ENCODE data around the gene TPK1. TPM values are rescaled to one million over a fixed set of nuclear protein-coding genes. Genes with fewer than 3 reads are reported as not detected.
A peak's percentile ranks its signal among the peaks of the same experiment; 100 is the strongest.
"Not testable (repeated sequence)": the region's sequence is repeated elsewhere in the genome, so short reads cannot be mapped to it uniquely, and the experiment has no call there.

The TPK1 gene
- polyA plus RNA-seq, 2 donors = 0.63 to 1.8 TPM

DNA sequence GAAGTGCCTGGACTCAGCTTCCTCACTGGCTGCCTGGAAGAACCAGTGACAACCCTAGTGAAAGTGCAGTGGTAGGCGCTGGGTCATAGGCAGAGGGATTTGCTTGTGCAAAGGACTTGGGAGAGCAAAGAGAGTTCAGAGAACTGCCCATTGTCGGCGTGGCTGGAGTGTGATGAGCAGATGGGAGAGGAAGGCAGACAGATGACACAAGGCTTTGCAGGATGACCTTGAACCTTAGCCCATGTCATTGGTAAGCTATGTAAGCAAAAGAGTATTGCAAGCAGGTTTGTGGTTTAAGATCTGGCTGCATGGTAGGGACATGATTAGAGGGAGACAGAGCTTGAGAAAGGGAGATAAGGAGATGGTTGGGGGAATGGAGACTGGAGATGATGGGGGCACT is 397.1 kb downstream of the TPK1 start:
- Histone ChIP-seq H3K27me3 (ENCODE audit: control insufficient read depth in 1 of 2, insufficient read depth in 2 of 2, low read length in 2 of 2) (no peaks in the 10 kb centered on the region), H3K9me3 (ENCODE audit: control insufficient read depth in 2 of 2, insufficient read depth in 1 of 2, low read depth in 1 of 2, low read length in 1 of 2) (no peaks in the 10 kb centered on the region), H3K27ac (ENCODE audit: low read depth in 2 of 2, low read length in 1 of 2) (no peak overlapping the region), H3K4me3 (ENCODE audit: low read depth in 1 of 2, low read length in 2 of 2) (no peak overlapping the region), H3K4me1 (ENCODE audit: control insufficient read depth in 2 of 2, insufficient read depth in 2 of 2, low read length in 1 of 2) (no peaks in the 10 kb centered on the region), H3K36me3 (ENCODE audit: control insufficient read depth in 2 of 2, insufficient read depth in 2 of 2, low read length in 1 of 2) (no peaks in the 10 kb centered on the region)
- 83 to 91% methylated on average over 3 of the region's 3 CpGs for WGBS, 2 donors

DNA sequence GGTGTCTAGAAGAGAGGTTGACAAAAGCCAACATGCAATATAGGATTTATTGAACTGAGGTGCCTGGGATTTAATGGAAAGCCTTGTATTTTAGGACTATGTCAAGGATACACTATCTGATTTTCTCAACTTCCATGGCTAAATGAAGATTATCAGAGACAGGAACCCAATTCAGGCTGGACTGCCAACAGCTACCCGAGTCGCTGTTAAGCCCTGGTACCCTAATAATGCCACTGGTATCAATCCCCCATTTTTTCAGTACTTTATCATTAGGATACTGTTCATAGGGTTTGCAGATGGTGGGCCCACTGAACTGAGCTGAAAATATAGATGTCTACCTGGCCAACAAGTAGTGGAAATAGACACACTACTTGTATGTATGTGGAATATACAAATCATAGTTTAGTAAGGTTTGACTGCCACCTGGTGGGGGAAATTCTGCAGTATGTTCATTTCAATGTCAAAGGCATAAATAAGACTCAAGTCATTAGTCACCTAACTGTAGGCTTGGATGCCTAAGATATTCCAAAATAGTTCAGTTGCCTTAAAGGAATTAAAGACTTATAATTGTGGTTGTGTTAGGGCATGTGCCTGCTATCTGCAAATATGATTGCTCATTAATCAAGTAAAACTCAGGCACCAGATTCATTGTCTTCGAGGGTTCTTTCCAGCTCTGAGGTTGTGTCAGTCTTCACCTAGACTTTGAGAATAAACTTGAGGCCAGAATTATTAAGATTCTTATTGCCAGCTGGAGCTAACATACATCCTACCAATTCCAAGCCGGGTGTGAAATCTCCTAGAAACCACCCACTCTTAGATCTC is 398.3 kb downstream of the TPK1 start:
- Histone ChIP-seq H3K4me1 (ENCODE audit: control insufficient read depth in 2 of 2, insufficient read depth in 2 of 2, low read length in 1 of 2) (no peaks in the 10 kb centered on the region), H3K4me3 (ENCODE audit: low read depth in 1 of 2, low read length in 2 of 2) (no peak overlapping the region), H3K36me3 (ENCODE audit: control insufficient read depth in 2 of 2, insufficient read depth in 2 of 2, low read length in 1 of 2) (no peaks in the 10 kb centered on the region), H3K9me3 (ENCODE audit: control insufficient read depth in 2 of 2, insufficient read depth in 1 of 2, low read depth in 1 of 2, low read length in 1 of 2) (no peaks in the 10 kb centered on the region), H3K27ac (ENCODE audit: low read depth in 2 of 2, low read length in 1 of 2) (no peak overlapping the region), H3K27me3 (ENCODE audit: control insufficient read depth in 1 of 2, insufficient read depth in 2 of 2, low read length in 2 of 2) (no peaks in the 10 kb centered on the region)
- WGBS, 2 donors = 68 to 73% methylated on average over 4 of the region's 4 CpGs

DNA sequence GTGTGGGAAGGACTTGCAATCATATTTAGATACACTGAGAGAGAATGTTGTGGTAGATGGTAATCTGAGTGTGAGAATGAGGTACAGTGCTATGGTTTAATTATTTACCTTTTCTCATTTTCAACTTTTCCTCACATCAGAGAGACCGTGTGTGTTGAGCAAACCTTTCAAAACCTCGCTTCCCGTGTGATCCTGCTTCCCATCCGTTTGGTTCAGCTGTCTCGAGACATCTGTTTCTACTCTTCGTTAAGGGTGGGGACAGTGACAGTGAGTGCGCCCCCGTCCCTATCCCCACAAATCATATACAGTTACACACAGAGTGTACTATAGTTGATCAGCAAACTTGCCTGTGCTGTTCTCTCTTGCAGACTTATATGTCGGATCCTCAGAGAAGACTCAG is 399.4 kb downstream of the TPK1 start:
- H3K4me1 ChIP-seq (ENCODE audit: control insufficient read depth in 2 of 2, insufficient read depth in 2 of 2, low read length in 1 of 2) = no peaks in the 10 kb centered on the region
- H3K27ac ChIP-seq (ENCODE audit: low read depth in 2 of 2, low read length in 1 of 2) = no peak overlapping the region
- WGBS, 2 donors = 73 to 74% methylated on average over 9 of the region's 9 CpGs
- no peaks in the 10 kb centered on the region for H3K9me3 ChIP-seq (ENCODE audit: control insufficient read depth in 2 of 2, insufficient read depth in 1 of 2, low read depth in 1 of 2, low read length in 1 of 2)
- no peaks in the 10 kb centered on the region for H3K27me3 ChIP-seq (ENCODE audit: control insufficient read depth in 1 of 2, insufficient read depth in 2 of 2, low read length in 2 of 2)
- H3K4me3 ChIP-seq (ENCODE audit: low read depth in 1 of 2, low read length in 2 of 2) = no peak overlapping the region
- H3K36me3 ChIP-seq (ENCODE audit: control insufficient read depth in 2 of 2, insufficient read depth in 2 of 2, low read length in 1 of 2) = no peaks in the 10 kb centered on the region

DNA sequence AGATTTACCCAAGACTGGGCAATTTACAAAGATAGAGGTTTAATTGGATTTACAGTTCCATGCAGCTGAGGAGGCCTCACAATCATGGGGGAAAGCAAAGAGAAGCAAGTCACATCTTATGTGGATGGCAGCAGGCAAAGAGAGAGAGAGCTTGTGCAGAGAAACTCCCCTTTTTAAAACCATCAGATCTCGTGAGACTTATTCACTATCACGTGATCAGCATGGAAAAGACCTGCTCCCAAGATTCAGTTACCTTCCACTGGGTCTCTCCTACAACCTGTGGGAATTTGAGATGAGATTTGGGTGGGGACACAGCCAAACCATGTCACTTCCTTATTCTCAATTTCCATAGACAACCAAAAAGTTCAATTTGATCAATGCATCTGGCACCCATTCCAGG is 407.4 kb downstream of the TPK1 start:
- no peaks in the 10 kb centered on the region for H3K4me1 ChIP-seq (ENCODE audit: control insufficient read depth in 2 of 2, insufficient read depth in 2 of 2, low read length in 1 of 2)
- no peaks in the 10 kb centered on the region for H3K27me3 ChIP-seq (ENCODE audit: control insufficient read depth in 1 of 2, insufficient read depth in 2 of 2, low read length in 2 of 2)
- H3K27ac ChIP-seq (ENCODE audit: low read depth in 2 of 2, low read length in 1 of 2) = no peak overlapping the region
- no peaks in the 10 kb centered on the region for H3K36me3 ChIP-seq (ENCODE audit: control insufficient read depth in 2 of 2, insufficient read depth in 2 of 2, low read length in 1 of 2)
- no peak overlapping the region for H3K4me3 ChIP-seq (ENCODE audit: low read depth in 1 of 2, low read length in 2 of 2)
- peaks cover 0 to 6% of the 10 kb centered on the region in 2 donors for H3K9me3 ChIP-seq (ENCODE audit: control insufficient read depth in 2 of 2, insufficient read depth in 1 of 2, low read depth in 1 of 2, low read length in 1 of 2)
- 70 to 90% methylated on average over 2 of the region's 2 CpGs for WGBS, 2 donors

- H3K27me3 ChIP-seq (ENCODE audit: control insufficient read depth in 1 of 2, insufficient read depth in 2 of 2, low read length in 2 of 2); H3K4me1 ChIP-seq (ENCODE audit: control insufficient read depth in 2 of 2, insufficient read depth in 2 of 2, low read length in 1 of 2); H3K9me3 ChIP-seq (ENCODE audit: control insufficient read depth in 2 of 2, insufficient read depth in 1 of 2, low read depth in 1 of 2, low read length in 1 of 2); H3K4me3 ChIP-seq (ENCODE audit: low read depth in 1 of 2, low read length in 2 of 2); H3K36me3 ChIP-seq (ENCODE audit: control insufficient read depth in 2 of 2, insufficient read depth in 2 of 2, low read length in 1 of 2); H3K27ac ChIP-seq (ENCODE audit: low read depth in 2 of 2, low read length in 1 of 2): not testable (repeated sequence)
- WGBS, 2 donors = 44 to 50% methylated on average over 2 of the region's 2 CpGs
These were observed 408.3 kb downstream of the TPK1 start for GRCh38 chr7:144427539-144427938.

DNA sequence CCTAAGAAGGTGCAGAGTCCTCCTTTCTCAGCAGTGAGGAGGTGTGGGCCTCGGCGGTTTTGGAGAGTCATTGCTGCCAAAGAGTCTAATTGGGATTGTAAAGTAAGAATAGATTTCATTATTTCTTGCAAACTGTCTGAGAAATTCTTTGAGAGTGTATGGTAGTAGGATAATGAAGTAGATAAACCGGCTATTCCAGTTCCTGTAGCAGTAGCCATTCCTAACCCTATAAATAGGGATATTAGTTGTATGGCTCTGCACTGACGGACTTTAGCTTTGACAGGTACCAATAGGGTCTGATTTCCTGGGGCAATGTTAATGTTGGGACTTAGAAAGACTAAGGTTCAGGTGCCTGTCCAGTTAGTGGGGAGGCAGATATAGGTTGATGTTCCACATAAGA is 416.9 kb downstream of the TPK1 start:
- H3K27me3 ChIP-seq (ENCODE audit: control insufficient read depth in 1 of 2, insufficient read depth in 2 of 2, low read length in 2 of 2); H3K4me3 ChIP-seq (ENCODE audit: low read depth in 1 of 2, low read length in 2 of 2); H3K4me1 ChIP-seq (ENCODE audit: control insufficient read depth in 2 of 2, insufficient read depth in 2 of 2, low read length in 1 of 2); H3K36me3 ChIP-seq (ENCODE audit: control insufficient read depth in 2 of 2, insufficient read depth in 2 of 2, low read length in 1 of 2); H3K9me3 ChIP-seq (ENCODE audit: control insufficient read depth in 2 of 2, insufficient read depth in 1 of 2, low read depth in 1 of 2, low read length in 1 of 2); H3K27ac ChIP-seq (ENCODE audit: low read depth in 2 of 2, low read length in 1 of 2): not testable (repeated sequence)
- 56 to 59% methylated on average over 4 of the region's 4 CpGs for WGBS, 2 donors

- H3K4me1 ChIP-seq (ENCODE audit: control insufficient read depth in 2 of 2, insufficient read depth in 2 of 2, low read length in 1 of 2) = peaks cover 0 to 3% of the 10 kb centered on the region in 2 donors
- no peaks in the 10 kb centered on the region for H3K36me3 ChIP-seq (ENCODE audit: control insufficient read depth in 2 of 2, insufficient read depth in 2 of 2, low read length in 1 of 2)
- H3K9me3 ChIP-seq (ENCODE audit: control insufficient read depth in 2 of 2, insufficient read depth in 1 of 2, low read depth in 1 of 2, low read length in 1 of 2) = peaks cover 0 to 3% of the 10 kb centered on the region in 2 donors
- H3K27ac ChIP-seq (ENCODE audit: low read depth in 2 of 2, low read length in 1 of 2) = no peak overlapping the region
- no peak overlapping the region for H3K4me3 ChIP-seq (ENCODE audit: low read depth in 1 of 2, low read length in 2 of 2)
- no peaks in the 10 kb centered on the region for H3K27me3 ChIP-seq (ENCODE audit: control insufficient read depth in 1 of 2, insufficient read depth in 2 of 2, low read length in 2 of 2)
These were observed 419.5 kb downstream of the TPK1 start for GRCh38 chr7:144416341-144416740.

GRCh38 chr7:144415858-144416257 is 420.0 kb downstream of the TPK1 start:
- peaks cover 0 to 3% of the 10 kb centered on the region in 2 donors for H3K4me1 ChIP-seq (ENCODE audit: control insufficient read depth in 2 of 2, insufficient read depth in 2 of 2, low read length in 1 of 2)
- H3K36me3 ChIP-seq (ENCODE audit: control insufficient read depth in 2 of 2, insufficient read depth in 2 of 2, low read length in 1 of 2) = no peaks in the 10 kb centered on the region
- peaks cover 0 to 3% of the 10 kb centered on the region in 2 donors for H3K9me3 ChIP-seq (ENCODE audit: control insufficient read depth in 2 of 2, insufficient read depth in 1 of 2, low read depth in 1 of 2, low read length in 1 of 2)
- no peak overlapping the region for H3K4me3 ChIP-seq (ENCODE audit: low read depth in 1 of 2, low read length in 2 of 2)
- no peaks in the 10 kb centered on the region for H3K27me3 ChIP-seq (ENCODE audit: control insufficient read depth in 1 of 2, insufficient read depth in 2 of 2, low read length in 2 of 2)
- no peak overlapping the region for H3K27ac ChIP-seq (ENCODE audit: low read depth in 2 of 2, low read length in 1 of 2)

- no peak overlapping the region for H3K27ac ChIP-seq (ENCODE audit: low read depth in 2 of 2, low read length in 1 of 2)
- H3K36me3 ChIP-seq (ENCODE audit: control insufficient read depth in 2 of 2, insufficient read depth in 2 of 2, low read length in 1 of 2) = no peaks in the 10 kb centered on the region
- no peaks in the 10 kb centered on the region for H3K27me3 ChIP-seq (ENCODE audit: control insufficient read depth in 1 of 2, insufficient read depth in 2 of 2, low read length in 2 of 2)
- peaks cover 0 to 3% of the 10 kb centered on the region in 2 donors for H3K9me3 ChIP-seq (ENCODE audit: control insufficient read depth in 2 of 2, insufficient read depth in 1 of 2, low read depth in 1 of 2, low read length in 1 of 2)
- peaks cover 0 to 4% of the 10 kb centered on the region in 2 donors for H3K4me1 ChIP-seq (ENCODE audit: control insufficient read depth in 2 of 2, insufficient read depth in 2 of 2, low read length in 1 of 2)
- WGBS, 2 donors = 52 to 73% methylated on average over 3 of the region's 3 CpGs
- H3K4me3 ChIP-seq (ENCODE audit: low read depth in 1 of 2, low read length in 2 of 2) = no peak overlapping the region
These were observed 421.0 kb downstream of the TPK1 start for GRCh38 chr7:144414815-144415214.

GRCh38 chr7:144410441-144410840 is 425.4 kb downstream of the TPK1 start:
- no peaks in the 10 kb centered on the region for H3K9me3 ChIP-seq (ENCODE audit: control insufficient read depth in 2 of 2, insufficient read depth in 1 of 2, low read depth in 1 of 2, low read length in 1 of 2)
- H3K4me3 ChIP-seq (ENCODE audit: low read depth in 1 of 2, low read length in 2 of 2) = no peak overlapping the region
- 12 to 25% methylated on average over 4 of the region's 4 CpGs for WGBS, 2 donors
- H3K36me3 ChIP-seq (ENCODE audit: control insufficient read depth in 2 of 2, insufficient read depth in 2 of 2, low read length in 1 of 2) = no peaks in the 10 kb centered on the region
- peaks cover 0 to 2% of the 10 kb centered on the region in 2 donors for H3K4me1 ChIP-seq (ENCODE audit: control insufficient read depth in 2 of 2, insufficient read depth in 2 of 2, low read length in 1 of 2)
- peak overlapping the region; percentile 35 to 68 for H3K27ac ChIP-seq (ENCODE audit: low read depth in 2 of 2, low read length in 1 of 2)
- H3K27me3 ChIP-seq (ENCODE audit: control insufficient read depth in 1 of 2, insufficient read depth in 2 of 2, low read length in 2 of 2) = no peaks in the 10 kb centered on the region
